Osteocyte (in vitro differentiated cells): ENCODE results near the gene BLOC1S5. TPM values are rescaled to one million over a fixed set of nuclear protein-coding genes. Genes with fewer than 3 reads are reported as not detected.

Experiments used
- DNase-seq: peaks from one replicate; pipeline ENCODE4 v3.0.0; 2021; ENCODE audit warnings: mixed read lengths; ENCODE audit not compliant: unreplicated experiment; ENCODE audit errors: extremely low spot score
- H3K27ac Mint-ChIP-seq: one replicate; pipeline ENCODE4 v1.8.0; 2021; ENCODE audit warnings: mild to moderate bottlenecking, mixed read lengths; ENCODE audit not compliant: unreplicated experiment
- H3K27me3 Mint-ChIP-seq: one replicate; pipeline ENCODE4 v1.8.0; 2021; ENCODE audit warnings: mixed read lengths; ENCODE audit not compliant: unreplicated experiment
- H3K36me3 Mint-ChIP-seq: one replicate; pipeline ENCODE4 v1.8.0; 2021; ENCODE audit warnings: mixed read lengths; ENCODE audit not compliant: unreplicated experiment
- H3K4me1 Mint-ChIP-seq: one replicate; pipeline ENCODE4 v1.8.0; 2021; ENCODE audit warnings: mixed read lengths; ENCODE audit not compliant: unreplicated experiment
- H3K4me3 Mint-ChIP-seq: one replicate; pipeline ENCODE4 v1.8.0; 2021; ENCODE audit warnings: mild to moderate bottlenecking, moderate library complexity, mixed read lengths; ENCODE audit not compliant: unreplicated experiment
- H3K9me3 Mint-ChIP-seq: one replicate; pipeline ENCODE4 v1.8.0; 2021; ENCODE audit warnings: mixed read lengths; ENCODE audit not compliant: unreplicated experiment
- CTCF ChIP-seq: fragments of 200-600 bp; sonication (generic); IDR thresholded peaks from 2 replicates; pipeline ENCODE4 v1.5.0; 2021; ENCODE audit warnings: antibody characterized with exemption, mild to moderate bottlenecking, moderate library complexity
- total RNA-seq: library from RNA; stranded (reverse); gene quantifications from 2 replicates; pipeline ENCODE4 v1.2.1, GENCODE V29; 2021

Gene BLOC1S5
- total RNA-seq, 1 donor from 2014 or later: 11.0 TPM

GRCh38 chr6:7974938-7975763 is 89.0 kb downstream of the BLOC1S5 start:
- no peak for DNase-seq
- TF ChIP-seq CTCF: no peak
- Mint-ChIP-seq H3K4me1 (no peaks in the 10 kb centered on the region), H3K4me3 (no peak overlapping the region), H3K27ac (no peak overlapping the region), H3K9me3 (peaks cover 4% of the 10 kb centered on the region), H3K36me3 (no peaks in the 10 kb centered on the region), H3K27me3 (no peaks in the 10 kb centered on the region)

- H3K4me1 Mint-ChIP-seq: no peaks in the 10 kb centered on the region
Observed at GRCh38 chr6:7974565-7974937, 89.6 kb downstream of the BLOC1S5 start.

GRCh38 chr6:7973584-7973983 is 90.6 kb downstream of the BLOC1S5 start:
- Mint-ChIP-seq H3K27ac (no peak overlapping the region), H3K4me1 (no peaks in the 10 kb centered on the region), H3K27me3 (no peaks in the 10 kb centered on the region), H3K36me3 (no peaks in the 10 kb centered on the region), H3K9me3 (peaks cover 4% of the 10 kb centered on the region), H3K4me3 (no peak overlapping the region)
- no peak for TF ChIP-seq CTCF
- no peak for DNase-seq

More at GRCh38 chr6:7974565-7974937, 89.6 kb downstream of the BLOC1S5 start:
- Mint-ChIP-seq H3K4me3 (no peak overlapping the region), H3K9me3 (peaks cover 4% of the 10 kb centered on the region), H3K27ac (no peak overlapping the region), H3K36me3 (no peaks in the 10 kb centered on the region), H3K27me3 (no peaks in the 10 kb centered on the region)
- DNase-seq: no peak
- TF ChIP-seq CTCF: no peak

- TF ChIP-seq CTCF: no peak
- Mint-ChIP-seq H3K4me3 (no peak overlapping the region), H3K36me3 (no peaks in the 10 kb centered on the region), H3K27ac (no peak overlapping the region), H3K27me3 (no peaks in the 10 kb centered on the region), H3K9me3 (peaks cover 4% of the 10 kb centered on the region), H3K4me1 (no peaks in the 10 kb centered on the region)
- DNase-seq: no peak
Observed at GRCh38 chr6:7971499-7971898, 92.7 kb downstream of the BLOC1S5 start.

GRCh38 chr6:7970616-7971015 is 93.6 kb downstream of the BLOC1S5 start:
- DNase-seq: no peak
- Mint-ChIP-seq H3K9me3 (peaks cover 4% of the 10 kb centered on the region), H3K27ac (no peak overlapping the region), H3K36me3 (no peaks in the 10 kb centered on the region), H3K4me3 (no peak overlapping the region), H3K4me1 (no peaks in the 10 kb centered on the region), H3K27me3 (no peaks in the 10 kb centered on the region)
- no peak for TF ChIP-seq CTCF

Other genes starting within 250 kb of the BLOC1S5 start
- 148 and 153 TPM in 2 replicates for gene TXNDC5, start 153.6 kb downstream of the BLOC1S5 start, total RNA-seq
- 17.6 and 24.5 TPM in 2 replicates for gene EEF1E1, start 38.2 kb upstream of the BLOC1S5 start, total RNA-seq